GM12872 (cell line): ENCODE data around the gene KCNMA1.

Experiments
- CTCF ChIP-seq: IDR thresholded peaks from 3 replicates; pipeline ENCODE4 v1.5.1; 2011; ENCODE audit warnings: low read depth, mild to moderate bottlenecking, low read length, moderate library complexity; ENCODE audit not compliant: insufficient read depth

The KCNMA1 gene

GRCh38 chr10:77251297-77252013 is 386.2 kb downstream of the KCNMA1 start:
- TF ChIP-seq CTCF: peak; percentile 40; the same call in 1 of the 3 replicates

DNA sequence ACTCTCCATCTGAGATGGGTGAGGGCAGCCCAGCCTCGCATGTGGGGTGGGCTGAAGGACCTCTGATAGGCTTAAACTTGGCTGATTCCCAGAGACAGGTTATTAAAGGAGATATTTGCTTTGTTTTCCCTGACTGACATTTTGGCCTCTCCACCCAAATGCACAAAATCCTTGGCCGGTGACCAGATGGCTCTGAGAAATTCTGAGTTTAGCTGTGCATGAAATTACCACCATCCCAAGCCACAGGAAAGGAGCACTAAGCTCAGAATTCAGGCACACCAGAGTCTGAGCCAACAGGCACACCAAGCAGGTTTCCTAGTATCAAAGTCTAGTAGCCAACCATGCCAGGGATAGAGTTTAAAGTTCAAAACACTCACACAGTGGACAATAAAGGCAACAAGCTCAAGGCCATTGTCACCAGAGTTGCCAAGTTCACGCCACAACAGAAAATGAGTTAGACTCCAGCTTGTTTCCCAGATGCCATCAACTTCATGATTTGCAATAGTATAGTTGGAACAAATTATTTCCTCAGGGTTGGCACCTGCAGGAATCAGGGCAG is 387.6 kb downstream of the KCNMA1 start:
- no peak for TF ChIP-seq CTCF

DNA sequence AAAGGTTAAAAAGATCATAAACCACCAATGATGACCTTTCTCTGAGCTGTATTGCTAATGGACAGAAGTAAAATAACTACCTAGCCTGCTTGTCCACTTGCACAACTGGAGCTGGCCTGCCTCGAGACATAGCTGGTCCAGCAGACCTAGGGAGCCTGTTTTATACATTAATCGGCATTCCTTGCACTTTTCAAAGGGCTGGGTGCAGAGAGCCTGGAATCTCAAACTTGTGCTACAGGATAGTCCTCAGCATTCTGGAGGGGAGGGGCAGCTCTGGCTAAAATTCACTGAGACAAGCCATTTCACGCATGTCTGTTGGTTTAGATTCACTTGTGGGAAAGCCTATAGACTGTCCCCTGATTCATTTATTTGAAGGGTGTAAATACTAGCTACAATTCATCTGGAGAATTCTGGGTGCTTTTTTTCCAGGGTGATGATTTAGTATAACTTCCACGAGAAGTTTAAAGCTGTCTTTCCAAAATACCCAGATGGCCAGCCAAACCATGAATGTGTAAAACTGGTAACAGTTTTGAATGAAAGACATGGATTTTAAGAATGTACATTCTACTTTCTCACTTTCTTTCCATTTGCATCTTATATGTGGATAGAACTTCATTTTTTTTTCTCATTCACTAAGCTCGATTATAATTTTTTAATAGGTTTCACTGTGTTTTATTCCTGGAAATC is 389.4 kb downstream of the KCNMA1 start:
- TF ChIP-seq CTCF: no peak

GRCh38 chr10:77247031-77247990 is 390.3 kb downstream of the KCNMA1 start:
- TF ChIP-seq CTCF: no peak

DNA sequence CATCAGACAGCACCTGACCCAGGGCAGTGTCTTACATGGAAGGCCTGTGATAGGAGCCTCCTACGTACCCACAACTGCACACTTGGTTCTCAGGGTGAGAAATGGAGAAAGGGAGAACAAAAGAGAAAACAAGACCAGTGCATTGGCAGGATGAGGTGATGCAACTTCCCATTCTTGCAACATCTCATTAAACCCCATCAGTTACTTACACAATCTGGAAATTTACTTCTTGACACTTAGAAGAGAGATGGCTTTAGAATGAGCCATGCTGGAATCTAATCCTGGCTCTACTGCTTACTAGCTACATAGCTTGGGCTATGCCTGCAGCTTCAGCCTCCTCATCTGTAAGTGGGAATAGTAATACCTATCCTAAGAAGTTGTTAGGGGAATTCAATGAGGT is 391.7 kb downstream of the KCNMA1 start:
- no peak for TF ChIP-seq CTCF

- no peak for TF ChIP-seq CTCF
Observed at GRCh38 chr10:77244746-77245145, 392.9 kb downstream of the KCNMA1 start.

DNA sequence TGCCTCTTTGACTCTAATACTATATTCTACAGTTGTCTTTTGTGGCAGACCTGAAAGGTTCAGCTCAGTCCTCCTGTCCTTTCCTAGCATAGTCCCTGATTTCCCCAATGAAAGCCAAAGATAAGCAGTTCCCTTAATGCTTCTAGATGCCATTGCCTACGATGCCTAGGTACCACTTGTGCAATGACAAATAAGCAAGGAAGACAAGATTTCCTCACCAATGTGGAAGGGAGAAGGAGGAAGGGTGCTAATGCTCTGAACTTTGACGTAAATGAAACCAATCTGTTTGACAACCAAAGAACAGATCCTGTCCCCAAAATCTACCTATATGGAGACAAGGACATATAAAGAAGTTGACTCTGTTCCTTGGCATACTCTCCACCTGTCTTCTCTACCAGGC is 393.3 kb downstream of the KCNMA1 start:
- TF ChIP-seq CTCF: no peak
